HepG2 (cell line): ENCODE data around the gene YIPF7. TPM values are rescaled to one million over a fixed set of nuclear protein-coding genes. Genes with fewer than 3 reads are reported as not detected.
A peak's percentile ranks its signal among the peaks of the same experiment; 100 is the strongest.

ENCODE experiments used
- IRF2 ChIP-seq: IDR thresholded peaks from 2 replicates; pipeline ENCODE4 v1.6.1; 2018; ENCODE audit warnings: missing genetic modification reagents, missing compliant biosample characterization
- LBX2 ChIP-seq: sonication (generic); formaldehyde crosslinking; IDR thresholded peaks from 2 replicates; pipeline ENCODE4 v1.5.0; 2020; ENCODE audit warnings: missing genetic modification reagents, mild to moderate bottlenecking, borderline replicate concordance
- MBNL3 ChIP-seq: fragments of 250-450 bp; sonication (Bioruptor Pico); conservative IDR thresholded peaks from 2 replicates; pipeline ENCODE4 v1.8.0; 2022; ENCODE audit warnings: mild to moderate bottlenecking, inconsistent platforms
- MLLT10 ChIP-seq: sonication (generic); formaldehyde crosslinking; IDR thresholded peaks from 2 replicates; pipeline ENCODE4 v1.4.0; 2020; ENCODE audit warnings: missing genetic modification reagents
- MYPOP ChIP-seq: sonication (generic); formaldehyde crosslinking; IDR thresholded peaks from 2 replicates; pipeline ENCODE4 v1.8.1; 2023; ENCODE audit warnings: mild to moderate bottlenecking, moderate library complexity, missing genetic modification reagents
- ZFP1 ChIP-seq: IDR thresholded peaks from 2 replicates; pipeline ENCODE4 v1.6.1; 2016
- ZNF235 ChIP-seq: sonication (generic); formaldehyde crosslinking; IDR thresholded peaks from 2 replicates; pipeline ENCODE4 v1.8.1; 2023; ENCODE audit warnings: mild to moderate bottlenecking, missing genetic modification reagents, borderline replicate concordance
- ZNF318 ChIP-seq: sonication (generic); formaldehyde crosslinking; IDR thresholded peaks from 2 replicates; pipeline ENCODE4 v1.4.0; 2020; ENCODE audit warnings: mild to moderate bottlenecking, missing genetic modification reagents
- ZNF768 ChIP-seq: sonication (generic); formaldehyde crosslinking; IDR thresholded peaks from 2 replicates; pipeline ENCODE4 v1.4.0; 2020; ENCODE audit warnings: missing genetic modification reagents
- ZSCAN21 ChIP-seq: sonication (generic); formaldehyde crosslinking; IDR thresholded peaks from 2 replicates; pipeline ENCODE4 v1.8.0; 2022; ENCODE audit warnings: mild to moderate bottlenecking, missing genetic modification reagents, moderate library complexity, borderline replicate concordance
- polyA plus RNA-seq, 8 experiments: library from polyadenylated mRNA; depleted of rRNA in 3 of 8; stranded (reverse) in 7 of 8; unstranded in 1 of 8; fragments of >200 nt; fragmentation: Illumina TruSeq in 4 of 8; extraction: Trizol in 4 of 8; gene quantifications; 2 replicates each; pipeline versions ENCODE4 v1.2.1 to v1.2.3, GENCODE V29; 2011 to 2016; ENCODE audit warnings: low read depth in 4 of 8, missing spikeins in 1 of 8, mixed read lengths in 1 of 8; ENCODE audit not compliant: insufficient read depth in 1 of 8
- total RNA-seq, 5 experiments: library from RNA; depleted of rRNA; stranded (reverse); fragments of >200 nt; fragmentation: Illumina TruSeq; extraction: Trizol; gene quantifications; 2 replicates each; pipeline ENCODE4 v1.2.3, GENCODE V29; 2016; ENCODE audit warnings: low read depth in 1 of 5
- TF ChIP-seq, protein P1 (sequence below): sonication (generic); formaldehyde crosslinking; IDR thresholded peaks from 2 replicates; pipeline ENCODE4 v1.4.0; 2020; ENCODE audit warnings: missing genetic modification reagents, borderline replicate concordance
- TF ChIP-seq, protein P2 (sequence below): sonication (generic); formaldehyde crosslinking; IDR thresholded peaks from 2 replicates; pipeline ENCODE4 v1.8.0; 2022; ENCODE audit warnings: mild to moderate bottlenecking, missing genetic modification reagents, borderline replicate concordance

Gene YIPF7
- total and polyA plus RNA-seq, 2 of the 13 experiments (the other 11 are each of a cell fraction or from before 2014, with no cell fraction given) = 0.12 TPM; not detected in 1

DNA sequence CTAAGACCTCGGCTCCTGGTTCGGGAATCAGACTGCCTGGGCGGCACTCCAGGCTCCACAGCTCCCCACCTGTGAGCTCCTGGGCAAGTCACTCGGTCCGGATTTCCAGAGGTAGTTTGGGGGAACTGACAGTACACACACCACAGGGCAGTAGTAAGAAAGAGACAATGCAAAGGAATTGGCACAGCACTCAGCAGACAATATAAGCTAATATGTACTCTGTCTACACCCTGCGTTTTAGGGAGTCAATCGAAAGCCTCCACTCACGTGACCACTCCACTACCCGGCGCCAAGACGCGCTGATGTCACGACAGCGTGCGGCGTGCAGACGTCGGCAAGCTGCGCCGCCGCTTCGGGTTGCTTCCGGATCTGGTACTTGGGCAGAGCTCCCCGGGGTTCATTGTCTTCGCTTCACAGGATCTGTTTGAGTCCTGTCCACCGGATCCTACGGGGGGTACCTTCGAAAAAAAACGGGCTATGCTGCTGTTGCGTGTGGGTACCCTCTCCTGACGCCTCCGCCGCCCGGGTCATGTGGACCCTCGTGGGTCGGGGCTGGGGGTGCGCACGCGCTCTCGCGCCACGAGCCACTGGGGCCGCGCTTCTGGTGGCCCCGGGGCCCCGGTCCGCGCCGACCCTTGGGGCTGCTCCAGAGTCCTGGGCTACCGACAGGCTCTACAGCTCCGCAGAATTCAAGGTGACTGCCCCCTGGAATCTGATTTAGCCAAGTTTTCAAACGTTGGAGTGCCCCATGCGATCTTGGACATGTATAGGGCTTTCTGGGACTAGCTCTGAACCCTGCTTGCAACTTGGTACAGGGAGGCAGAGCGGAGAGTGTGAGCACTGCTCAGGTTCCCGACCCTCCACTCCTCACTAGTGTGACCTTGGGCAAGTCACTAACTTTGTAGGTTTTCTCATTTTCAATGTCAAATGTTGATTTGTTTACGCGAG lies 26.9 kb upstream of the YIPF7 start, which contains the start of gene GUF1 (continued):
- TF ChIP-seq, protein P1, sequence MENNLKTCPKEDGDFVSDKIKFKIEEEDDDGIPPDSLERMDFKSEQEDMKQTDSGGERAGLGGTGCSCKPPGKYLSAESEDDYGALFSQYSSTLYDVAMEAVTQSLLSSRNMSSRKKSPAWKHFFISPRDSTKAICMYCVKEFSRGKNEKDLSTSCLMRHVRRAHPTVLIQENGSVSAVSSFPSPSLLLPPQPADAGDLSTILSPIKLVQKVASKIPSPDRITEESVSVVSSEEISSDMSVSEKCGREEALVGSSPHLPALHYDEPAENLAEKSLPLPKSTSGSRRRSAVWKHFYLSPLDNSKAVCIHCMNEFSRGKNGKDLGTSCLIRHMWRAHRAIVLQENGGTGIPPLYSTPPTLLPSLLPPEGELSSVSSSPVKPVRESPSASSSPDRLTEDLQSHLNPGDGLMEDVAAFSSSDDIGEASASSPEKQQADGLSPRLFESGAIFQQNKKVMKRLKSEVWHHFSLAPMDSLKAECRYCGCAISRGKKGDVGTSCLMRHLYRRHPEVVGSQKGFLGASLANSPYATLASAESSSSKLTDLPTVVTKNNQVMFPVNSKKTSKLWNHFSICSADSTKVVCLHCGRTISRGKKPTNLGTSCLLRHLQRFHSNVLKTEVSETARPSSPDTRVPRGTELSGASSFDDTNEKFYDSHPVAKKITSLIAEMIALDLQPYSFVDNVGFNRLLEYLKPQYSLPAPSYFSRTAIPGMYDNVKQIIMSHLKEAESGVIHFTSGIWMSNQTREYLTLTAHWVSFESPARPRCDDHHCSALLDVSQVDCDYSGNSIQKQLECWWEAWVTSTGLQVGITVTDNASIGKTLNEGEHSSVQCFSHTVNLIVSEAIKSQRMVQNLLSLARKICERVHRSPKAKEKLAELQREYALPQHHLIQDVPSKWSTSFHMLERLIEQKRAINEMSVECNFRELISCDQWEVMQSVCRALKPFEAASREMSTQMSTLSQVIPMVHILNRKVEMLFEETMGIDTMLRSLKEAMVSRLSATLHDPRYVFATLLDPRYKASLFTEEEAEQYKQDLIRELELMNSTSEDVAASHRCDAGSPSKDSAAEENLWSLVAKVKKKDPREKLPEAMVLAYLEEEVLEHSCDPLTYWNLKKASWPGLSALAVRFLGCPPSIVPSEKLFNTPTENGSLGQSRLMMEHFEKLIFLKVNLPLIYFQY (CRISPR knock-in tag) = peak; percentile 55
- no peak for TF ChIP-seq ZFP1 (CRISPR knock-in tag)
- TF ChIP-seq IRF2 (CRISPR knock-in tag) = peak; percentile 89; the same call in 1 of the 2 replicates
- no peak for TF ChIP-seq MBNL3 (CRISPR knock-in tag)
- peak; percentile 13; the same call in 1 of the 2 replicates for TF ChIP-seq ZNF768 (CRISPR knock-in tag)
- TF ChIP-seq MYPOP (CRISPR knock-in tag) = peak; percentile 87
- TF ChIP-seq ZSCAN21 (CRISPR knock-in tag) = 0 out of 2 replicates have a peak, but pooled peaks have one; percentile 83
- no peak for TF ChIP-seq LBX2
- TF ChIP-seq MLLT10 (CRISPR knock-in tag) = no peak
- no peak for TF ChIP-seq ZNF318 (CRISPR knock-in tag)
- TF ChIP-seq ZNF235 = no peak
- TF ChIP-seq, protein P2, sequence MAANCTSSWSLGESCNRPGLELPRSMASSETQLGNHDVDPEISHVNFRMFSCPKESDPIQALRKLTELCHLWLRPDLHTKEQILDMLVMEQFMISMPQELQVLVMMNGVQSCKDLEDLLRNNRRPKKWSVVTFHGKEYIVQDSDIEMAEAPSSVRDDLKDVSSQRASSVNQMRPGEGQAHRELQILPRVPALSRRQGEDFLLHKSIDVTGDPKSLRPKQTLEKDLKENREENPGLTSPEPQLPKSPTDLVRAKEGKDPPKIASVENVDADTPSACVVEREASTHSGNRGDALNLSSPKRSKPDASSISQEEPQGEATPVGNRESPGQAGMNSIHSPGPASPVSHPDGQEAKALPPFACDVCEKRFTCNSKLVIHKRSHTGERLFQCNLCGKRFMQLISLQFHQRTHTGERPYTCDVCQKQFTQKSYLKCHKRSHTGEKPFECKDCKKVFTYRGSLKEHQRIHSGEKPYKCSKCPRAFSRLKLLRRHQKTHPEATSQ (CRISPR knock-in tag) = peak; percentile 60; the same call in 1 of the 2 replicates
